Right atrium auricular region (tissue), 2 donors: ENCODE data around the gene COL25A1. TPM values are rescaled to one million over a fixed set of nuclear protein-coding genes. Genes with fewer than 3 reads are reported as not detected.
"Not testable (repeated sequence)": the region's sequence is repeated elsewhere in the genome, so short reads cannot be mapped to it uniquely, and the experiment has no call there.

Source experiments
- DNase-seq: peaks from one replicate; pipeline ENCODE4 v3.0.0-alpha.2; 2019; ENCODE audit warnings: low spot score
- H3K27ac ChIP-seq, 2 donors: fragments of 200-600 bp; sonication (generic); 1 replicate in 1 of 2; 2 replicates in 1 of 2; pipeline ENCODE4 v1.5.1; 2016 to 2019
- H3K27me3 ChIP-seq, 2 donors: fragments of 200-600 bp; sonication (generic); one replicate each; pipeline versions ENCODE4 v1.5.1 to v1.6.0; 2017 to 2019
- H3K36me3 ChIP-seq: fragments of 200-600 bp; sonication (generic); one replicate; pipeline ENCODE4 v1.5.1; 2016
- H3K4me1 ChIP-seq, 2 donors: fragments of 200-600 bp; sonication (generic); one replicate each; pipeline versions ENCODE4 v1.5.1 to v1.6.0; 2017 to 2019
- H3K4me3 ChIP-seq, 2 donors: fragments of 200-600 bp; sonication (generic); 1 replicate in 1 of 2; 2 replicates in 1 of 2; pipeline ENCODE4 v1.5.1; 2017 to 2019; ENCODE audit warnings: mild to moderate bottlenecking in 1 of 2, moderate library complexity in 1 of 2
- H3K9me3 ChIP-seq, 2 donors: fragments of 200-600 bp; sonication (generic); one replicate each; pipeline ENCODE4 v1.5.1; 2019
- CTCF ChIP-seq, 2 donors: fragments of 200-600 bp; sonication (generic); IDR thresholded peaks; one replicate each; pipeline ENCODE4 v1.5.1; 2019; ENCODE audit warnings: antibody characterized with exemption in 2 of 2
- total RNA-seq, 2 donors: library from RNA; depleted of rRNA; stranded (reverse); fragments of >200 nt; gene quantifications; one replicate each; pipeline ENCODE4 v1.1.0, GENCODE V29; 2016

The COL25A1 gene
- total RNA-seq, 2 donors from 2014 or later = 0.26 to 0.59 TPM

- no peak overlapping the region for H3K4me3 ChIP-seq
- DNase-seq = no peak
- H3K4me1 ChIP-seq = peaks cover 0 to 5% of the 10 kb centered on the region in 2 donors
- H3K27me3 ChIP-seq = no peaks in the 10 kb centered on the region
- no peak for TF ChIP-seq CTCF (IDR thresholded peaks at IDR 0.05)
- H3K9me3 ChIP-seq = no peaks in the 10 kb centered on the region
- no peak overlapping the region for H3K27ac ChIP-seq
- no peaks in the 10 kb centered on the region for H3K36me3 ChIP-seq
Observed at GRCh38 chr4:109079201-109079600, 223.3 kb downstream of the COL25A1 start.

DNA sequence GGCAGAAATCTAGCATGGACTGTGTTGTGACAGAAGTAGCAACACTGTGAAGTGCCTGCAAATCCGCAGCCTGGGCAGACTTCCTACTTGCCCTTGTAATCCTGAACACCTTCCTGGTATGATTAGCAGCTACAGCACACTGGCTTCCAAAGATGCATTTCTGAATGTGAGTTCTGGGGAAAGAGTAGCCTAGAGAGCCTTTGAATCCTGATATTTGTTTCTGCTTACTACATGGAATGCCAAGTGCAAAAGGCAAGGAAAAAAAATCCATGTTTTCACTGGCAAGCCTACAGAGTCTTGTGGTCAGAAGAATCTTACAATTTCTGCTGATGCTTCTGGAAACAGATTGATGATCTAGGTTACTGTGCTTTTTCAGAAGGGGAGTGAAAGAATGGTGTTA lies 223.7 kb downstream of the COL25A1 start:
- DNase-seq = no peak
- H3K4me3 ChIP-seq = no peak overlapping the region
- H3K9me3 ChIP-seq = no peaks in the 10 kb centered on the region
- peaks cover 0 to 5% of the 10 kb centered on the region in 2 donors for H3K4me1 ChIP-seq
- no peak overlapping the region for H3K27ac ChIP-seq
- H3K36me3 ChIP-seq = no peaks in the 10 kb centered on the region
- no peaks in the 10 kb centered on the region for H3K27me3 ChIP-seq
- no peak for TF ChIP-seq CTCF (IDR thresholded peaks at IDR 0.05)

- Histone ChIP-seq H3K27ac (no peak overlapping the region), H3K4me3 (no peak overlapping the region), H3K9me3 (no peaks in the 10 kb centered on the region), H3K27me3 (no peaks in the 10 kb centered on the region), H3K4me1 (peaks cover 0 to 5% of the 10 kb centered on the region in 2 donors), H3K36me3 (no peaks in the 10 kb centered on the region)
- no peak for DNase-seq
- TF ChIP-seq CTCF (IDR thresholded peaks at IDR 0.05) = no peak
Observed at GRCh38 chr4:109077505-109077904, 225.0 kb downstream of the COL25A1 start.

DNA sequence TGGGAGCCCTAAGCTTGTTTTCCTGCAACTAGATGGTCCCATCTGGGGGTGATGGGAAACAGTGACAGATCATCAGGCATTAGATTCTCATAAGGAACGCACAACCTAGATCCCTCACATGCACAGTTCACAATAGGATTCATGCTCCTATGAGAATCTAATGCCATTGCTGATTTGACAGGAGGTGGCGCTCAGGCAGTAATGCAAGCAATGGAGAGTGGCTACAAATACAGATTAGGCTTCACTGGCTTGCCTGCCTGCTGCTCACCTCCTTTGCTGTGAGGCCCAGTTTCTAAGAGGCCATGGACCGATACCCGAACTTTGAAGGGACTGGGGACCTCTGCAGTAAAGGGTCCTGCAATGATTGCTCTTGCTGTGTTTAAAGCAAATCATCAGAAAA lies 225.7 kb downstream of the COL25A1 start:
- not testable (repeated sequence) for H3K27me3 ChIP-seq, H3K9me3 ChIP-seq, H3K4me3 ChIP-seq, DNase-seq, H3K36me3 ChIP-seq, H3K4me1 ChIP-seq, H3K27ac ChIP-seq

- Histone ChIP-seq H3K4me1 (peaks cover 0 to 5% of the 10 kb centered on the region in 2 donors), H3K36me3 (no peaks in the 10 kb centered on the region), H3K27ac (no peak overlapping the region), H3K4me3 (no peak overlapping the region), H3K27me3 (no peaks in the 10 kb centered on the region), H3K9me3 (no peaks in the 10 kb centered on the region)
- TF ChIP-seq CTCF (IDR thresholded peaks at IDR 0.05) = no peak
- no peak for DNase-seq
Observed at GRCh38 chr4:109075621-109076020, 226.8 kb downstream of the COL25A1 start.

DNA sequence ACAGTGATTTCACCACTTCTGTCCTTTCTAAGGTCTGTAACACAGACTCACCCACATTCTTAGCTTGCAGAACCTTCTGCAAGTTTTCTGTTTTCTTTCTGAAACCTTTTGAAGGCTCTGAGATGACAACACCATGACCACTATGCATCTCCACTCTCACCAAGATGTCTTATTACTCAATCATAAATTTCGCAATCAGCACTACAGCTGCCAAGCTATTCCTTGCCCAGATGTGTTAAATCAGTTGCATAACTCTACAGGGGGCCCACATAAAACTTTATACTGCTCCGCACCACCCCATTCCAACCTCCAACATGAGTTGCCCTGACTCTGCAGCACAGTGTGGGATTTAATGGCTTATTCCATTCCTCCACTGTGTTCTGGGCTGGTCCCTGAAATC lies 229.9 kb downstream of the COL25A1 start:
- no peaks in the 10 kb centered on the region for H3K4me1 ChIP-seq
- H3K36me3 ChIP-seq = no peaks in the 10 kb centered on the region
- no peaks in the 10 kb centered on the region for H3K27me3 ChIP-seq
- no peak overlapping the region for H3K4me3 ChIP-seq
- no peak overlapping the region for H3K27ac ChIP-seq
- H3K9me3 ChIP-seq = no peaks in the 10 kb centered on the region
- no peak for TF ChIP-seq CTCF (IDR thresholded peaks at IDR 0.05)
- DNase-seq = no peak

DNA sequence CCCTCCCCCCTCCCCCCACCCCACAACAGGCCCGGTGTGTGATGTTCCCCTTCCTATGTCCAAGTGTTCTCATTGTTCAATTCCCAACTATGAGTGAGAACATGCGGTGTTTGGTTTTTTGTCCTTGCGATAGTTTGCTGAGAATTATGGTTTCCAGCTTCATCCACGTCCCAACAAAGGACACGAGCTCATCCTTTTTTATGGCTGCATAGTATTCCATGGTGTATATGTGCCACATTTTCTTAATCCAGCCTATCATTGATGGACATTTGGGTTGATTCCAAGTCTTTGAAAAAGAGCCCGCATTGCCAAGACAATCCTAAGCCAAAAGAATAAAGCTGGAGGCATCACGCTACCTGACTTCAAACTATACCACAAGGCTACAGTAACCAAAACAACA lies 231.8 kb downstream of the COL25A1 start:
- H3K4me3 ChIP-seq, H3K27ac ChIP-seq, DNase-seq, H3K36me3 ChIP-seq, H3K9me3 ChIP-seq, H3K27me3 ChIP-seq, H3K4me1 ChIP-seq: not testable (repeated sequence)
